ENCODE data around the gene RAVER1. TPM values are rescaled to one million over a fixed set of nuclear protein-coding genes. Genes with fewer than 3 reads are reported as not detected.
A peak's percentile ranks its signal among the peaks of the same experiment; 100 is the strongest.

RAVER1 gene
- total and polyA plus RNA-seq, 9 of the 15 experiments (the other 6 are each of a cell fraction or from before 2014, with no cell fraction given) = 0.06 to 113 (median 7.0) TPM

- peak; percentile 85 for TF ChIP-seq RBFOX2 (IDR thresholded peaks at IDR 0.05; ENCODE audit: low read depth, low read length)
- no peak; the same call in 1 of the 2 replicates for TF ChIP-seq SMC3 (conservative IDR thresholded peaks at IDR 0.05; ENCODE audit: insufficient read depth, low read depth, low read length)
- no peak for TF ChIP-seq RBM39 (optimal IDR thresholded peaks at IDR 0.05; ENCODE audit: low read depth, low read length)
- no peak for TF ChIP-seq HNRNPUL1 (IDR thresholded peaks at IDR 0.05; ENCODE audit: low read length)
- 0 out of 2 replicates have a peak, but pooled peaks have one; percentile 27 for TF ChIP-seq GATAD2A (IDR thresholded peaks at IDR 0.05)
- TF ChIP-seq OTX1 (CRISPR knock-in tag; IDR thresholded peaks at IDR 0.05) = no peak
- TF ChIP-seq TAF9B (IDR thresholded peaks at IDR 0.05; ENCODE audit: partially characterized antibody) = peak; percentile 49
- peak; percentile 95 for TF ChIP-seq TFAP4 (CRISPR knock-in tag; IDR thresholded peaks at IDR 0.05; ENCODE audit: borderline replicate concordance)
- TF ChIP-seq PHTF2 (CRISPR knock-in tag; IDR thresholded peaks at IDR 0.05) = peak; percentile 21; the same call in 1 of the 2 replicates
- peak; percentile 33; the same call in 1 of the 2 replicates for TF ChIP-seq EP300 (IDR thresholded peaks at IDR 0.05; ENCODE audit: low read length)
- no peak for TF ChIP-seq ZNF695 (CRISPR knock-in tag; IDR thresholded peaks at IDR 0.05)
- TF ChIP-seq JUND (IDR thresholded peaks at IDR 0.05; ENCODE audit: borderline replicate concordance, low read depth, low read length) = no peak; the same call in 1 of the 2 replicates
- TF ChIP-seq JUND (tag; IDR thresholded peaks at IDR 0.05; ENCODE audit: borderline replicate concordance, low read depth, low read length) = no peak; the same call in 2 of the 3 replicates
- TF ChIP-seq CXXC5 (CRISPR knock-in tag; IDR thresholded peaks at IDR 0.05) = peak; percentile 81
- no peak; the same call in 1 of the 2 replicates for TF ChIP-seq FOXJ2 (tag; IDR thresholded peaks at IDR 0.05)
- no peak for TF ChIP-seq HNRNPK (IDR thresholded peaks at IDR 0.05; ENCODE audit: low read depth, low read length, poor library complexity, severe bottlenecking)
- no peak for TF ChIP-seq ZNF12 (CRISPR knock-in tag; IDR thresholded peaks at IDR 0.05)
- no peak for TF ChIP-seq FIP1L1 (IDR thresholded peaks at IDR 0.05; ENCODE audit: low read depth, low read length, poor library complexity, severe bottlenecking)
- no peak for TF ChIP-seq THRAP3 (IDR thresholded peaks at IDR 0.05; ENCODE audit: borderline replicate concordance)
- peak in 1 of 2 experiments; percentile 51; a peak in 1 of 4 replicates for TF ChIP-seq SRF (CRISPR knock-in tag; IDR thresholded peaks at IDR 0.05)
- TF ChIP-seq, protein P1, sequence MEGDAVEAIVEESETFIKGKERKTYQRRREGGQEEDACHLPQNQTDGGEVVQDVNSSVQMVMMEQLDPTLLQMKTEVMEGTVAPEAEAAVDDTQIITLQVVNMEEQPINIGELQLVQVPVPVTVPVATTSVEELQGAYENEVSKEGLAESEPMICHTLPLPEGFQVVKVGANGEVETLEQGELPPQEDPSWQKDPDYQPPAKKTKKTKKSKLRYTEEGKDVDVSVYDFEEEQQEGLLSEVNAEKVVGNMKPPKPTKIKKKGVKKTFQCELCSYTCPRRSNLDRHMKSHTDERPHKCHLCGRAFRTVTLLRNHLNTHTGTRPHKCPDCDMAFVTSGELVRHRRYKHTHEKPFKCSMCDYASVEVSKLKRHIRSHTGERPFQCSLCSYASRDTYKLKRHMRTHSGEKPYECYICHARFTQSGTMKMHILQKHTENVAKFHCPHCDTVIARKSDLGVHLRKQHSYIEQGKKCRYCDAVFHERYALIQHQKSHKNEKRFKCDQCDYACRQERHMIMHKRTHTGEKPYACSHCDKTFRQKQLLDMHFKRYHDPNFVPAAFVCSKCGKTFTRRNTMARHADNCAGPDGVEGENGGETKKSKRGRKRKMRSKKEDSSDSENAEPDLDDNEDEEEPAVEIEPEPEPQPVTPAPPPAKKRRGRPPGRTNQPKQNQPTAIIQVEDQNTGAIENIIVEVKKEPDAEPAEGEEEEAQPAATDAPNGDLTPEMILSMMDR (IDR thresholded peaks at IDR 0.05 in 2 of 3, conservative IDR thresholded peaks at IDR 0.05 in 1 of 3; ENCODE audit: insufficient read depth in 2 of 3, low read depth in 1 of 3, low read length in 3 of 3) = peak in 1 of 3 experiments; percentile 26; a peak in 2 of 6 replicates
- TF ChIP-seq TOE1 (IDR thresholded peaks at IDR 0.05; ENCODE audit: borderline replicate concordance) = peak; percentile 48; the same call in 1 of the 2 replicates
- TF ChIP-seq TOE1 (CRISPR knock-in tag; IDR thresholded peaks at IDR 0.05; ENCODE audit: borderline replicate concordance, low read depth) = 0 out of 2 replicates have a peak, but pooled peaks have one; percentile 18
- TF ChIP-seq RHOXF2B (CRISPR knock-in tag; conservative IDR thresholded peaks at IDR 0.05) = 0 out of 2 replicates have a peak, but pooled peaks have one; percentile 57
These were observed 46.3 kb downstream of the RAVER1 start, which contains the start of gene ICAM4 (continued) for GRCh38 chr19:10286803-10287737.

Measured in K562 (cell line).